BLaER1 (cell line): ENCODE data around the gene LPP.

Source experiments
- H3K27ac ChIP-seq: shearing (Covaris generic); formaldehyde crosslinking; 2 replicates; pipeline ENCODE4 v1.8.1; 2022
- H3K27me3 ChIP-seq: shearing (Covaris generic); formaldehyde crosslinking; 2 replicates; pipeline ENCODE4 v1.8.1; 2022
- H3K36me3 ChIP-seq: shearing (Covaris generic); formaldehyde crosslinking; 2 replicates; pipeline ENCODE4 v1.8.1; 2022
- H3K4me1 ChIP-seq: shearing (Covaris generic); formaldehyde crosslinking; 2 replicates; pipeline ENCODE4 v1.8.1; 2022
- H3K4me2 ChIP-seq: shearing (Covaris generic); formaldehyde crosslinking; 2 replicates; pipeline ENCODE4 v1.8.1; 2022
- H3K4me3 ChIP-seq: shearing (Covaris generic); formaldehyde crosslinking; 2 replicates; pipeline ENCODE4 v1.8.1; 2022
- H3K9ac ChIP-seq: shearing (Covaris generic); formaldehyde crosslinking; 2 replicates; pipeline ENCODE4 v1.8.1; 2022
- H3K9me3 ChIP-seq: shearing (Covaris generic); formaldehyde crosslinking; 2 replicates; pipeline ENCODE4 v1.8.1; 2022
- H4K20me1 ChIP-seq: shearing (Covaris generic); formaldehyde crosslinking; 2 replicates; pipeline ENCODE4 v1.8.1; 2022
- Cebpa-rat ChIP-seq: shearing (Covaris generic); IDR thresholded peaks from 2 replicates; pipeline ENCODE4 v1.8.1; 2022

Gene LPP

DNA sequence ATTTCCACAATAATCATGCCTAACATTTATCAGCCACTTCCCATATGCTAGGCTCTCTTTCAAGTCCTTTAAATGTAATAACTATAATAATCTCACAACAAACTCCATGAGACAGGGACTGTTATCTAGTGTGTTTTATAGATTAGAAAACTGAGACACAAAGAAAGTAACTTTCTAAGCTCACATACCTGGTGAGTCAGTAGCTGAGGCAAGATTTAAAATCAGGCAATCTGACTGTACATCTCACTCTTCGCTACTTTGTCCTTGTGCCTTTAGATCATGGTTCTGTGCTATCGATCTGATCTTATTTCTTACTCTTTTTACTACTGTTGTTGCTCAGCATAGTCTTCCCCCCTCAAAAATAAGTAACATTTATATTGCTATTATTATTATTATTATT is 295.5 kb downstream of the LPP start:
- no peak for TF ChIP-seq Cebpa-rat
- peaks cover 7% of the 10 kb centered on the region; the same call in 1 of the 2 replicates for H3K36me3 ChIP-seq
- H3K27me3 ChIP-seq, result no peaks in the 10 kb centered on the region
- peaks cover 41% of the 10 kb centered on the region for H3K4me1 ChIP-seq
- H3K9me3 ChIP-seq, result peaks cover 9% of the 10 kb centered on the region; the same call in 1 of the 2 replicates
- H3K27ac ChIP-seq, result peak overlapping the region; percentile 53
- no peak overlapping the region for H3K9ac ChIP-seq
- peak overlapping the region; percentile 46 for H3K4me2 ChIP-seq
- H4K20me1 ChIP-seq, result no peaks in the 10 kb centered on the region
- H3K4me3 ChIP-seq, result no peak overlapping the region

DNA sequence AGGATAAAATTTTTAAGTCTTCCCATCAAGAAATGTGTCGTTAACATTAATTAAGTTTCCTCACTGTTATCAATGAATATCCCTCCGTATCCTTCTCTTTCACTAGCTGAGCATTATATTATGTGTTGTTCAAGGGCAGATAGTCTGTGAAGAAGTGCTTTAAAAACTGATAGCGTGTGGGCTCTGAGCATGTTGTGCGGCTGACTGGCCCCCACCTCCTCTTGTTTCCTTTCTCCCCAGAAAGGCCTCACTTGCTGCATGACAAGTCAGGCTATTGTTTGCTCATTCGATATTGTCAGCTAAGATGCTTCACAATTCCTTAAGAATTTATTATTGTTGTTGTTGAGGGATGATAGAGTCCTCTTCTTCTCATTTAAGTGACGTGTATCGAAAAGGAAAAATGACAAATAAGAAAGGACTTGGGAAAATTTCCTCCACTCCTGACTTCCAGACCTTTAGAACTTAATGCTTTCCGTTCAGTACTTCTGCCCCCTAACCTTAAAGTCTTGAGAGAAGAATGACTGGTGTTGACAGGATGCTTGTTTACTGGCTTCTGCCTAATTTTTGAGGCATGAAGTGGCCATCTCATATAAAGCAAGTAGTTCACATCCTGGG is 298.3 kb downstream of the LPP start:
- H3K4me3 ChIP-seq, result no peak overlapping the region
- no peak for TF ChIP-seq Cebpa-rat
- no peak overlapping the region for H3K27ac ChIP-seq
- no peaks in the 10 kb centered on the region for H3K9me3 ChIP-seq
- no peaks in the 10 kb centered on the region for H3K36me3 ChIP-seq
- H3K4me1 ChIP-seq, result peaks cover 22% of the 10 kb centered on the region
- H4K20me1 ChIP-seq, result no peaks in the 10 kb centered on the region
- H3K27me3 ChIP-seq, result no peaks in the 10 kb centered on the region
- no peak overlapping the region for H3K4me2 ChIP-seq
- no peak overlapping the region for H3K9ac ChIP-seq

DNA sequence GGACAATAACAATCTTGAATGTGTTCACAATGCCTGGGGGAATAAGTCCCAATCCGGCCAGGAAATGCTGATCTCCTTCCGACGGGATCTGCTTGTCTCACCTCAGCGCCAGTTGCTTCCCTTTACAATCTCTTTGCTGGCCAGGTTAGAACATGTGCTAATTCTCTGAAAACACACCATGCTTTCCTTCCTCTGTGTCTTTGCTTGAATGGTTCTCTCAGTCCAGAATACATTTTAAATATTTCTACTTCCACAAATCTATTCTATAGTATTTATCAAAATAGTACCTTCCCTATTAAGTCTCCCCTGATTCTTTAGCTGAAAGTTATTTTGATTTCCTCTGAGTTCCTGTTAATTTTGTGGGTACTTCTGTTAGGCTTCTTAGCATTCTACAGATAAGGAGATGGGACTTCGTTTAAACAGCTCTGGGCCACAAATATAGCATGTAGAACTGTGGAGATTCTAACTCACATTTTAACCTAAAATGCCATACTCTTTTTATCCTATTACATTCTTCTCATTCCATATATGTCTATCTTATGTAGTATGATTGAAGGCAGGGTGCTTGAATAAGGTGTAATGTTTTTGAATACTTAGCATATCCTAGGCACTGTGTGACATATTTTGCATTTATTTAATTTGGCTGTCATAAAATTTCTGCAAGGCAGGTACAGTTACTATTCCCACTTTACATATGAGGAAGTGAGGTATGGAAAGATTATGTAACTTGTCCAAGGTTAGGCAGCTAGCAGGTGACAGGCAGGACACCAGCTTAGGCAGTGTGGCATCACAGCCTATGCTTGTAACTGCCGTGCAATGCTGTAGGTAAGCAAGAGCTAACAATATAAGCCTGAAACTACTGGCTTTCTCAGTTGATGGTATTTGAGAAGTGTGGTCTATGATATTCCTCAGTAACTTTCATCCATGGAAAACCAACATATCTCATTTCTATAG is 299.8 kb downstream of the LPP start:
- H3K9ac ChIP-seq, result no peak overlapping the region
- peaks cover 16% of the 10 kb centered on the region for H3K4me1 ChIP-seq
- H3K4me2 ChIP-seq, result no peak overlapping the region
- H3K4me3 ChIP-seq, result no peak overlapping the region
- no peak for TF ChIP-seq Cebpa-rat
- no peak overlapping the region for H3K27ac ChIP-seq
- H3K9me3 ChIP-seq, result no peaks in the 10 kb centered on the region
- H3K27me3 ChIP-seq, result no peaks in the 10 kb centered on the region
- no peaks in the 10 kb centered on the region for H4K20me1 ChIP-seq
- no peaks in the 10 kb centered on the region for H3K36me3 ChIP-seq

DNA sequence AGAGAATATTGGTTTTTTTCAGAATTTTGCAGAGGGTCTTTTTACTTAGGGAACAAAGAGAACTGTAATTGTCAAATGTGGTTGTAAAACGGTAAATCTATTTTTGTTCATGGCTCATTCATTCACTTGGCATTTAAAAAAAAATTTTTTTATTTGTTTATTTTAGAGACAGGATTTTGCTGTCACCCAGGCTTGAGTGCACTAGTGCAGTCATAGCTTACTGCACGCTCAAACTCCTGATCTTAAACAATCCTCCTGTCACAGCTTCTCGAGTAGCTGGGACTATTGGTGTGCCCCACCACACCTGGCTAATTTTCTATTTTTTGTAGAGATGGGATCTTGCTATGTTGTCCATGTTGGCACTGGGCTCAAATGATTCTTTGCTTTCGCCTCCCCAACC is 301.8 kb downstream of the LPP start:
- H3K4me2 ChIP-seq, result no peak overlapping the region

DNA sequence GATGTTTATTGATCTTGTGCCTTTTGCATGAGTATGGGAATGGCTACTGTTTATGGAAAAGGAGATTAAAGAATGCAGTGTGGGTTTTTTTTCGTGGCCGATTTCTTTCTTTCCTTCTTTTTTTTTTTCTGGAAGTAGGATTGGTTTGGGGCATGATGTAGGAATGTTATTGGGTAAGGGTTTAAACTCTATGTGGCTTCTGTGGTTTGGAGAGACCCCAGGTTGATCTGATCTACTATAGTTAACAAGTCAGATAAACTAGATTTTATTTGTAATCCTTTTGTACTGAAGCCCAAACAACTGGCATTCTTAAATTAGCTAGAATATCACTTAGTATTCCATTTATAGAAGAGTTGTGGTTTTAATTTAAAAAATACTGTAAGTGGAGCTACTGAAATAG is 304.8 kb downstream of the LPP start:
- Histone ChIP-seq H3K9ac (no peak overlapping the region), H3K4me2 (no peak overlapping the region), H3K27ac (no peak overlapping the region), H3K4me3 (no peak overlapping the region), H3K36me3 (no peaks in the 10 kb centered on the region), H3K4me1 (no peaks in the 10 kb centered on the region), H4K20me1 (no peaks in the 10 kb centered on the region), H3K27me3 (no peaks in the 10 kb centered on the region), H3K9me3 (no peaks in the 10 kb centered on the region)
- TF ChIP-seq Cebpa-rat, result no peak

More for the DNA sequence above, 301.8 kb downstream of the LPP start:
- H3K27ac ChIP-seq, result no peak overlapping the region
- no peak for TF ChIP-seq Cebpa-rat
- H4K20me1 ChIP-seq, result no peaks in the 10 kb centered on the region
- no peaks in the 10 kb centered on the region for H3K36me3 ChIP-seq
- no peaks in the 10 kb centered on the region for H3K27me3 ChIP-seq
- no peak overlapping the region for H3K9ac ChIP-seq
- H3K4me3 ChIP-seq, result no peak overlapping the region
- H3K4me1 ChIP-seq, result peaks cover 7% of the 10 kb centered on the region; the same call in 1 of the 2 replicates
- no peaks in the 10 kb centered on the region for H3K9me3 ChIP-seq

DNA sequence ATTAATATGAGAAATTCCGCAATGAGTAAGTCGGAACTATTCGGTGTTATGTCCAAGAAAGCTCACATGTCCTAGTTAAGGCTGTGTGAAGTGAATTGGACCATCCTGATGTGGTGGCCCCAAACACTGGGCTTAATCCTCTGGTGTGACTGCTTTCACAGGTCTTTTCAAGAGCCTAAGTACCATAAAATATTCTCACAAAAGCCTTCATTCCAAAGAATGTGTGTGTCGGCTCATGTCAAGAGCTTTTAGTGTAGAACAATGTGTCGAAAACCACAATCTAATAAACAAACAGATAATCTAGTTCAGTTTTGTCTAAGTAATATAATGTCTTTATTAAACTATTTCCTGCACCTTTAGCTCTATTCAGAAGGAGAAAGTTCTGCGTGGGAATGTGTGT is 311.4 kb downstream of the LPP start:
- Histone ChIP-seq H3K4me3 (no peak overlapping the region), H3K27ac (no peak overlapping the region), H3K27me3 (no peaks in the 10 kb centered on the region), H4K20me1 (no peaks in the 10 kb centered on the region), H3K9ac (no peak overlapping the region), H3K36me3 (peaks cover 10% of the 10 kb centered on the region; the same call in 1 of the 2 replicates), H3K4me2 (no peak overlapping the region), H3K4me1 (no peaks in the 10 kb centered on the region), H3K9me3 (no peaks in the 10 kb centered on the region; the same call in 1 of the 2 replicates)
- no peak for TF ChIP-seq Cebpa-rat

DNA sequence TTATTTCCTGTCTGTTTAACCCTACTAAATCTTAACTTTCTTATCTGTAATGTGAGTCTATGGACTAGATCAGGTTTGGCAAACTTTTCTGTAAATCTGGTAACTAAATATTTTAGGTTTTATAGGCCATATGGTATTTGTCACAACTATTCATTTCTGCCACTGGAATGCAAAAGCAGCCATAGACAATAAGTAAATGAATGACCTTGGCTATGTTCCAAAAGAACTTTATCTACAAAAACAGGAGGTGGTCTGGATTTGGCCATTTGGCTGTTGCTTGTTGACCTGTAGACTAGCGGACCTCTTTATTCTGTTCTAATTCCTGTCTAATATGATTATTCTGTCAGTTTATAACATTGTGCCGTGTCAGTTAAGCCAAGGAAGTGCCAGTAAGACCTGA is 314.2 kb downstream of the LPP start:
- H3K4me1 ChIP-seq, result no peaks in the 10 kb centered on the region
- H3K4me2 ChIP-seq, result no peak overlapping the region
- H3K27me3 ChIP-seq, result no peaks in the 10 kb centered on the region
- no peak overlapping the region for H3K4me3 ChIP-seq
- no peak overlapping the region for H3K27ac ChIP-seq
- H3K9me3 ChIP-seq, result no peaks in the 10 kb centered on the region; the same call in 1 of the 2 replicates
- peaks cover 10% of the 10 kb centered on the region; the same call in 1 of the 2 replicates for H3K36me3 ChIP-seq
- H4K20me1 ChIP-seq, result no peaks in the 10 kb centered on the region
- no peak overlapping the region for H3K9ac ChIP-seq
- TF ChIP-seq Cebpa-rat, result no peak

DNA sequence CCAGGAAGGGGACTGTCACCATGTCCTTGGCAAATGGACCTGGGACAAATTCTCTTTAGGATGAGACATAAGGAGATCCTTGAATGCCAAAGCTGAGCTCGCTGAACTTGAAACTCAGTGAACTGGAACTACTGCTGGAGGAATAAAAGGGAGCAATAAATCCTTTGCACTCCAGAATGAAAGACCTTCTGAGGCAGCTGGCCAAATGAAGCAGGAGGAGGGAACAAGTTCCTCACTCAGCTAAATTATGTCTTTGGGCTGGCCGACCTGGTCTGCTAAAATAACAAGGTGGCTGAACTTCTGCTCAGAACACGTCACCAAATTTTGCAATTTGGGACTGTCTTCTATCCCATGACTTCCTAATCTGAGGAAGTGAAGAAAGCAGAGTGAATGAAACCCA is 314.7 kb downstream of the LPP start:
- Histone ChIP-seq H3K27me3 (no peaks in the 10 kb centered on the region), H3K4me1 (no peaks in the 10 kb centered on the region), H3K27ac (no peak overlapping the region), H3K4me2 (no peak overlapping the region), H3K36me3 (peaks cover 10% of the 10 kb centered on the region; the same call in 1 of the 2 replicates), H3K4me3 (no peak overlapping the region), H3K9me3 (no peaks in the 10 kb centered on the region; the same call in 1 of the 2 replicates), H4K20me1 (no peaks in the 10 kb centered on the region), H3K9ac (no peak overlapping the region)
- TF ChIP-seq Cebpa-rat, result no peak

DNA sequence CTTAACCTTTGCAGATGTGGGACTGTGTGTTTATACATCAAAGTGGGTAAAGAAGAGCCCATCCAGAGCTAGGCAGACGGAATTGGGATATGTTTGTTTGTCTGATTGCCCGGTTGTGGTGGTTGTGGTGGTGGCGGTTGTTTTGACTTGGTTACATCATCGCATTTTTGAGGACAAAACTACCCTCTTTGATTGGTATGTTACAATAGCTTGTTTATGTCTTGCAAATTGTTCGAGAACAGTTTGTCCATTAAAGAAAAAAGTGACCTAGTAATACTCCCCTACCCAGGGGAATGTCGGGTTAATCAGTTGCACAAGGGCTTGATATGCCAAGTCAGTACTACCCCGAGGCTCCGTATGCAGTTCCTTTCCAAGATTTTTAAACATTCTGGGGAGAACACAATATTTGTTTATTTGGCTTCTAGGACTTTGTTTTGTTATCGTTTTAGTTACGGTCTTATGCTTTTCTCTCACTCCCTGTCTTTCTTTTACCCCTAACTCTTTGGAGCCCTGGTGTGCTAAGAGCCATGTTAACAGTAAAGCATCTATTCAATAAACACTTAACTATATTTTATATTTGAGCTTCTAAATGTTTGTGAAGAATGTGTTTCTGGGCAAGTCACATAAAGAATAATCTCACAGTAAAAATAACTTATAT is 315.4 kb downstream of the LPP start:
- Histone ChIP-seq H3K27me3 (no peaks in the 10 kb centered on the region), H3K4me3 (no peak overlapping the region), H4K20me1 (no peaks in the 10 kb centered on the region), H3K36me3 (peaks cover 10% of the 10 kb centered on the region; the same call in 1 of the 2 replicates), H3K9me3 (no peaks in the 10 kb centered on the region; the same call in 1 of the 2 replicates), H3K9ac (no peak overlapping the region), H3K27ac (no peak overlapping the region), H3K4me1 (no peaks in the 10 kb centered on the region), H3K4me2 (no peak overlapping the region)
- no peak for TF ChIP-seq Cebpa-rat
